HEK293 (cell line): ENCODE results near the gene FGR.

ENCODE experiments used
- ATF2 ChIP-seq: fragments of 450-650 bp; formaldehyde crosslinking; IDR thresholded peaks from 2 replicates; pipeline ENCODE4 v1.5.1; 2016; ENCODE audit warnings: missing biosample characterization, missing genetic modification characterization, low read depth
- GLI4 ChIP-seq: fragments of 450-650 bp; formaldehyde crosslinking; IDR thresholded peaks from 2 replicates; pipeline ENCODE4 v1.5.1; 2016; ENCODE audit warnings: missing biosample characterization, missing genetic modification characterization
- MYNN ChIP-seq: fragments of 450-650 bp; formaldehyde crosslinking; IDR thresholded peaks from 2 replicates; pipeline ENCODE4 v1.5.1; 2016; ENCODE audit warnings: missing biosample characterization, missing genetic modification characterization, borderline replicate concordance
- SCRT1 ChIP-seq: fragments of 450-650 bp; formaldehyde crosslinking; IDR thresholded peaks from 2 replicates; pipeline ENCODE4 v1.5.1; 2016; ENCODE audit warnings: missing biosample characterization, missing genetic modification characterization, borderline replicate concordance
- TCF7L2 ChIP-seq: IDR thresholded peaks from 2 replicates; pipeline ENCODE4 v1.6.1; 2011; ENCODE audit warnings: low read depth, mild to moderate bottlenecking, inconsistent platforms, low read length, moderate library complexity, borderline replicate concordance
- ZFP3 ChIP-seq: fragments of 450-650 bp; formaldehyde crosslinking; IDR thresholded peaks from 2 replicates; pipeline ENCODE4 v1.5.1; 2016; ENCODE audit warnings: low read depth, missing biosample characterization, missing genetic modification characterization
- ZNF114 ChIP-seq: fragments of 450-650 bp; formaldehyde crosslinking; IDR thresholded peaks from 2 replicates; pipeline ENCODE4 v1.5.0; 2017; ENCODE audit warnings: missing biosample characterization, missing genetic modification characterization
- ZNF121 ChIP-seq: fragments of 450-650 bp; formaldehyde crosslinking; IDR thresholded peaks from 2 replicates; pipeline ENCODE4 v1.5.1; 2016; ENCODE audit warnings: missing biosample characterization, missing genetic modification characterization
- ZNF664 ChIP-seq: fragments of 450-650 bp; formaldehyde crosslinking; IDR thresholded peaks from 2 replicates; pipeline ENCODE4 v1.5.1; 2016; ENCODE audit warnings: missing biosample characterization, missing genetic modification characterization
- ZNF792 ChIP-seq: fragments of 450-650 bp; formaldehyde crosslinking; IDR thresholded peaks from 2 replicates; pipeline ENCODE4 v1.5.1; 2016; ENCODE audit warnings: missing biosample characterization, missing genetic modification characterization
- ZSCAN30 ChIP-seq: fragments of 450-650 bp; IDR thresholded peaks from 2 replicates; pipeline ENCODE4 v1.5.1; 2018; ENCODE audit warnings: missing biosample characterization, mild to moderate bottlenecking, missing genetic modification characterization, moderate library complexity
- ZSCAN5A ChIP-seq: fragments of 450-650 bp; formaldehyde crosslinking; IDR thresholded peaks from 2 replicates; pipeline ENCODE4 v1.5.1; 2016; ENCODE audit warnings: missing biosample characterization, missing genetic modification characterization
- TF ChIP-seq, protein P1 (sequence below): fragments of 450-650 bp; formaldehyde crosslinking; IDR thresholded peaks from 2 replicates; pipeline ENCODE4 v1.5.1; 2016; ENCODE audit warnings: missing biosample characterization, missing genetic modification characterization

GRCh38 chr1:27655151-27655937, 20.4 kb upstream of the FGR start:
- TF ChIP-seq ZSCAN30 (tag by site-specific recombination) (no peak), GLI4 (tag by site-specific recombination) (no peak), ZNF792 (tag by site-specific recombination) (no peak), ZFP3 (tag by site-specific recombination) (no peak), ZNF121 (tag by site-specific recombination) (no peak), ZNF114 (no peak), ZSCAN5A (tag by site-specific recombination) (no peak), SCRT1 (tag by site-specific recombination) (no peak), TCF7L2 (no peak), ZNF664 (tag by site-specific recombination) (no peak), ATF2 (tag by site-specific recombination) (no peak), MYNN (tag by site-specific recombination) (no peak)
- TF ChIP-seq, protein P1, sequence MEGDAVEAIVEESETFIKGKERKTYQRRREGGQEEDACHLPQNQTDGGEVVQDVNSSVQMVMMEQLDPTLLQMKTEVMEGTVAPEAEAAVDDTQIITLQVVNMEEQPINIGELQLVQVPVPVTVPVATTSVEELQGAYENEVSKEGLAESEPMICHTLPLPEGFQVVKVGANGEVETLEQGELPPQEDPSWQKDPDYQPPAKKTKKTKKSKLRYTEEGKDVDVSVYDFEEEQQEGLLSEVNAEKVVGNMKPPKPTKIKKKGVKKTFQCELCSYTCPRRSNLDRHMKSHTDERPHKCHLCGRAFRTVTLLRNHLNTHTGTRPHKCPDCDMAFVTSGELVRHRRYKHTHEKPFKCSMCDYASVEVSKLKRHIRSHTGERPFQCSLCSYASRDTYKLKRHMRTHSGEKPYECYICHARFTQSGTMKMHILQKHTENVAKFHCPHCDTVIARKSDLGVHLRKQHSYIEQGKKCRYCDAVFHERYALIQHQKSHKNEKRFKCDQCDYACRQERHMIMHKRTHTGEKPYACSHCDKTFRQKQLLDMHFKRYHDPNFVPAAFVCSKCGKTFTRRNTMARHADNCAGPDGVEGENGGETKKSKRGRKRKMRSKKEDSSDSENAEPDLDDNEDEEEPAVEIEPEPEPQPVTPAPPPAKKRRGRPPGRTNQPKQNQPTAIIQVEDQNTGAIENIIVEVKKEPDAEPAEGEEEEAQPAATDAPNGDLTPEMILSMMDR (tag by site-specific recombination): no peak
